ENCODE measurements around the gene ITGA1.

GRCh38 chr5:52777186-52777585, 10.5 kb upstream of the ITGA1 start:
- TF ChIP-seq CTCF (IDR thresholded peaks at IDR 0.05; ENCODE audit: low read depth, low read length, missing input control) (no peak), FOXA1 (IDR thresholded peaks at IDR 0.05) (no peak), SP1 (IDR thresholded peaks at IDR 0.05) (no peak), NR2F2 (IDR thresholded peaks at IDR 0.05) (no peak), JUND (IDR thresholded peaks at IDR 0.05) (no peak), RXRA (IDR thresholded peaks at IDR 0.05) (no peak), RAD21 (IDR thresholded peaks at IDR 0.05) (no peak)
- TF ChIP-seq, protein P1, sequence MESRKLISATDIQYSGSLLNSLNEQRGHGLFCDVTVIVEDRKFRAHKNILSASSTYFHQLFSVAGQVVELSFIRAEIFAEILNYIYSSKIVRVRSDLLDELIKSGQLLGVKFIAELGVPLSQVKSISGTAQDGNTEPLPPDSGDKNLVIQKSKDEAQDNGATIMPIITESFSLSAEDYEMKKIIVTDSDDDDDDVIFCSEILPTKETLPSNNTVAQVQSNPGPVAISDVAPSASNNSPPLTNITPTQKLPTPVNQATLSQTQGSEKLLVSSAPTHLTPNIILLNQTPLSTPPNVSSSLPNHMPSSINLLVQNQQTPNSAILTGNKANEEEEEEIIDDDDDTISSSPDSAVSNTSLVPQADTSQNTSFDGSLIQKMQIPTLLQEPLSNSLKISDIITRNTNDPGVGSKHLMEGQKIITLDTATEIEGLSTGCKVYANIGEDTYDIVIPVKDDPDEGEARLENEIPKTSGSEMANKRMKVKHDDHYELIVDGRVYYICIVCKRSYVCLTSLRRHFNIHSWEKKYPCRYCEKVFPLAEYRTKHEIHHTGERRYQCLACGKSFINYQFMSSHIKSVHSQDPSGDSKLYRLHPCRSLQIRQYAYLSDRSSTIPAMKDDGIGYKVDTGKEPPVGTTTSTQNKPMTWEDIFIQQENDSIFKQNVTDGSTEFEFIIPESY (IDR thresholded peaks at IDR 0.05) = no peak
- TF ChIP-seq, protein P2, sequence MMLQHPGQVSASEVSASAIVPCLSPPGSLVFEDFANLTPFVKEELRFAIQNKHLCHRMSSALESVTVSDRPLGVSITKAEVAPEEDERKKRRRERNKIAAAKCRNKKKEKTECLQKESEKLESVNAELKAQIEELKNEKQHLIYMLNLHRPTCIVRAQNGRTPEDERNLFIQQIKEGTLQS (IDR thresholded peaks at IDR 0.05) = no peak
- TF ChIP-seq, protein P3, sequence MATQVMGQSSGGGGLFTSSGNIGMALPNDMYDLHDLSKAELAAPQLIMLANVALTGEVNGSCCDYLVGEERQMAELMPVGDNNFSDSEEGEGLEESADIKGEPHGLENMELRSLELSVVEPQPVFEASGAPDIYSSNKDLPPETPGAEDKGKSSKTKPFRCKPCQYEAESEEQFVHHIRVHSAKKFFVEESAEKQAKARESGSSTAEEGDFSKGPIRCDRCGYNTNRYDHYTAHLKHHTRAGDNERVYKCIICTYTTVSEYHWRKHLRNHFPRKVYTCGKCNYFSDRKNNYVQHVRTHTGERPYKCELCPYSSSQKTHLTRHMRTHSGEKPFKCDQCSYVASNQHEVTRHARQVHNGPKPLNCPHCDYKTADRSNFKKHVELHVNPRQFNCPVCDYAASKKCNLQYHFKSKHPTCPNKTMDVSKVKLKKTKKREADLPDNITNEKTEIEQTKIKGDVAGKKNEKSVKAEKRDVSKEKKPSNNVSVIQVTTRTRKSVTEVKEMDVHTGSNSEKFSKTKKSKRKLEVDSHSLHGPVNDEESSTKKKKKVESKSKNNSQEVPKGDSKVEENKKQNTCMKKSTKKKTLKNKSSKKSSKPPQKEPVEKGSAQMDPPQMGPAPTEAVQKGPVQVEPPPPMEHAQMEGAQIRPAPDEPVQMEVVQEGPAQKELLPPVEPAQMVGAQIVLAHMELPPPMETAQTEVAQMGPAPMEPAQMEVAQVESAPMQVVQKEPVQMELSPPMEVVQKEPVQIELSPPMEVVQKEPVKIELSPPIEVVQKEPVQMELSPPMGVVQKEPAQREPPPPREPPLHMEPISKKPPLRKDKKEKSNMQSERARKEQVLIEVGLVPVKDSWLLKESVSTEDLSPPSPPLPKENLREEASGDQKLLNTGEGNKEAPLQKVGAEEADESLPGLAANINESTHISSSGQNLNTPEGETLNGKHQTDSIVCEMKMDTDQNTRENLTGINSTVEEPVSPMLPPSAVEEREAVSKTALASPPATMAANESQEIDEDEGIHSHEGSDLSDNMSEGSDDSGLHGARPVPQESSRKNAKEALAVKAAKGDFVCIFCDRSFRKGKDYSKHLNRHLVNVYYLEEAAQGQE (IDR thresholded peaks at IDR 0.05) = no peak

Data from liver (tissue), 3 donors.